ENCODE results near the gene LYRM4.
"Not testable (repeated sequence)": the region's sequence is repeated elsewhere in the genome, so short reads cannot be mapped to it uniquely, and the experiment has no call there.

The LYRM4 gene

GRCh38 chr6:5081182-5081581, 179.6 kb downstream of the LYRM4 start:
- no peak for DNase-seq (ENCODE audit: low read depth)

DNA sequence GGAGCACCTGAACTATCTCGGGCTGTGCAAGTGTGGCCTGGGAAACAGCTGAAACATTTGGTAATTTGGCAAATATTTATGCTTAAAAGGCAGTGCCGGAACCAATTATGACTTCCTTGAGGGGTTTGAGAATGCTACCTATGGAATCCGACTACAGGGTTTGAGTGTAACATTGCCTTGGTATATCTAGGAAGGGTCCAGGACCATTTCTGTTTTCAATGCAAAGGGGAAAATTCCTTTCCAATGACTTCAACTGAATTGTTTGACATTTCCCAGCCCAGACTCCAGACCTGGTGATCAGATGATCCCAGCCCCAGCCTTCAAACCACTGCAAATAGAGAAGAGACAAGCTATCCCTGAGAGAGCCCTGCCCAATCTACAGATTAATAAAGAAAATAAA, 180.2 kb downstream of the LYRM4 start:
- no peak for DNase-seq (ENCODE audit: low read depth)

- no peak for DNase-seq (ENCODE audit: low read depth)
Observed at GRCh38 chr6:5079692-5080091, 181.1 kb downstream of the LYRM4 start.

DNA sequence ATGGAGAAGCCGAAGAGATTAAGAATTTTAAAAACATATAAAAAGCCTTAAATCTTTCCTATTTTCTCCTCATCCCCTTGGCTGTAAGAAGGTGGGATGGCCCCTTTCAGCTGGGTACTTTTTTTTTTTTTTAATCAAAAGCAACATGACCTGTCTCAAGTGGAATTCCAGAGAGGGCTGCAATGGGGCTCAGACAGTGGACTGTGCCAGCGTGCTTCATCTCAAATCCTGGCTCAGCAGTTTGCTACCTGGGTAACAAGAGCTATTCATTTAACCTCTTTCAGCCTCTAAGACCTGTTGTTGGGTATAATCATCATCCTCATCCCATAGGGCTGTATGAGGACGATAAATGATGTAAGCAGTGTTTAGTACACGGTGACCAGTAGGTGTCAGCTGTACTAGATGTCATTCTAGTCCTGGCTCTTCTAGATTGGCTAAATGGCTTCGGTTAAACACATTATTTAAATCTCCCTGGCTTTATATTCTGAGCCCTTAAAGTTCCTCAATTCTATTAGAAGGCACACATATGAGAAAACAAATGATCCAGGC, 182.6 kb downstream of the LYRM4 start:
- DNase-seq (ENCODE audit: low read depth): no peak

- no peak for DNase-seq (ENCODE audit: low read depth)
Observed at GRCh38 chr6:5076931-5077330, 183.8 kb downstream of the LYRM4 start.

- no peak for DNase-seq (ENCODE audit: low read depth)
Observed at GRCh38 chr6:5073992-5074391, 186.8 kb downstream of the LYRM4 start.

- no peak for DNase-seq (ENCODE audit: low read depth)
Observed at GRCh38 chr6:5072440-5072839, 188.3 kb downstream of the LYRM4 start.

DNA sequence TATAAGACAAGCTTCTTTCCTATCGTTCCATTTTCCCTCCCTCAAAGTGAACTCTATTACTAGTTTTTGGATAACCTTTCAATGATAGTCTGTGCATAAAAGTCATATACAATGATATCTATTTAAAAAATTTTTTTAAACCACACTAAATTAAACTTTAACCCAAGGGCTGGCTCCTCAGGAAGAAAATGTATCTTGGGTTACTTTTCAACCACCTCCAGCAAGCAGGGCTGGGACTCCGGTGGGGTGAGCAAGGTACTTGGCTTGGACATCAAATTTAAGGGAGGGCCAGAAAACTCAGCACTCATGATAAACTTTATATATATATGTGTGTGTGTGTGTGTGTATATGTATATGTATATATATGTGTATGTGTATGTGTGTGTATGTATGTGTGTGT, 189.5 kb downstream of the LYRM4 start:
- no peak for DNase-seq (ENCODE audit: low read depth)

DNA sequence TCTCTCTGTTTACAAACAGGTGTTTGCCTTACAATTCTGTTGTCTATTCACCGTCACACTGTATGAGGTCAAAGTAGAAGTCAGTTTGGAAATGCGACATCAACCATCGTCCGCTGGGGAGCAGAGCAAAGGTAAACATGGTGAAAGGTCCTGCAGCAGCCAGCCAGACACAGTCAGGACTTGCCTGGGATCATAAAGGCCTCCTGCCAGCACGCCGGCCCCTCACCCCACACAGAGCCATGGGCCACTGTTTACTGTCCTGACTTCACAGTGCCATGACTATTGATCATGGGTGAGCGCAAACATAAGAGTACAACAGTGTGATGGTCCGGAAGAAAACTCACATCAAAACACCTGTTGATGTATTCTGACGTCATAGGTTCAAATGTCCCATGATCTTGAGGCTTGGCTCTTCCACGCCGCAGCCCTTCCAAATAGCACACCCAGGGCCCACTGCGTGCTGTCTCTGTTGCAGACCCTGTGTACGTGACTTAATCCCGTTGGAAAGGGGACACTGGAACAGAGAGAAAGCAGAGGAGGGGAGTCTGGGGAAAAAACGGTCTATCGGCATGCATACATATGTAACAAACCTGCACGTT, 192.5 kb downstream of the LYRM4 start:
- DNase-seq (ENCODE audit: low read depth): no peak

DNA sequence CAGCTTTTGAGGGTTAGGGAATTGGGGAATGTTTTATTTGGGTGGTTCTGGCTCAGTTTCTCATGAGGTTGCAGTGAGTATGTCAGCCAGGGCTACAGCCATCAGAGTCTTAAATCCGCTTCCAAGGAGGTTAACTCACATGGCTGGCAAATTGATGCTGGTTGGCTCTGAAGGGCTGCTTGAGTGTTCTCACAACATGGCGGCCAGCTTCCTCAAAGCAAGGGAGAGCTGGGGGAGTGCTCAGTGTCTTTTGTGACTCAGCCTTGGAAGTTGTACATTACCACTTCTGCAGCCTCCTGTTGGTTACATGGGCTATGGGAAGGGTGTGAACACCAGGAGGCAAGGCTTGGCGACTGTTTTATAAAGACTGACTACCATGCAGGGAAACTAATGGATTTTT, 193.4 kb downstream of the LYRM4 start:
- no peak for DNase-seq (ENCODE audit: low read depth)

DNA sequence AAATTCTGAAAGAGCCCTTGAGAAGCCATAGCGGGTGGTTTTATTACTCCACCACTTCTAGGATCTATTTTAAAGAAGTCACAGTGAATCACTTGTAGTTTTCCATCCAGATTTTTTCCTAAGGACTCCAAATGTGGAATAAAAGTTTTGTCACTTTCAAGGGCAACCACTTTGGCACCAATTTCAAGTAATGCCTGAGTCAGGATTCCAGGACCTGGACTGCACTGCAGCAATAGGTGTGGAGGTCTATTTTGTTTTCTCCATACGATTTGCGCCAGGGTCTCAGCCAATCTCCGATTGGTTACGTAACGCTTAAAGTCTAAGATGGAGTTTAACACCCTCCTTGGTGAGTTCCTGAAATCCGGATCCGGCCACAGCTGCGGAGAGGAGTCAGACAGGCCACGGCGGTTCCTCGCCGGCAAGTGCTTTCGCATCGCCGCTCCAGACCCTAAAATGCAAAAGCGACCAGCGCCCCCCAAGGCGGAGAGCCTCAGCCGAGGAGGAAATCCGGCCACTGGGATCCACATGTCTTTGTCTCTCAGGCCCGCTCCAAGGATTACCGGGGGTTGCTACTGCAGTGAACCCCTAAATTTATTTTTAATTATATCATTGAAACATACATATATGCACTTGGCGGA, 194.2 kb downstream of the LYRM4 start:
- DNase-seq (ENCODE audit: low read depth): no peak

DNA sequence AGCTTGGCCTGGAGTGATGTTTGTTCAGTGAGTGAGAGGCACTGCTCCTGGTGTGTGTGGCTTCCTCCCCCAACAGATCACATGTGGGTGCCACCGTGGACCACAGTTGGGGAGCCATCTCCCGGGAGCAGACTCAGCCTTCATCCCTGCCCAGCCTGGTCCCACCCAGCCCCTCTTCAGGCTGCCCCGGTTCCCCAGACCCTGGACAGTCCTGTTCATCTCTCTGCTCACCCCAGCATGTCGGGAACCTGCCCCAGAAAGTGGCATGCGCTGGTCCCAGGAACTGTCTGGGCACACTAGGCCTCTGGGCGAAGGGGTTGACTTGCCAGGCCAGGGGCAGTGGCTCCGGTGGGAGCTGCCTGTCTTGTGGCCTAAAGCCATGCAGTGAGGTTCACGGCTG, 197.1 kb downstream of the LYRM4 start:
- DNase-seq (ENCODE audit: low read depth): no peak

DNA sequence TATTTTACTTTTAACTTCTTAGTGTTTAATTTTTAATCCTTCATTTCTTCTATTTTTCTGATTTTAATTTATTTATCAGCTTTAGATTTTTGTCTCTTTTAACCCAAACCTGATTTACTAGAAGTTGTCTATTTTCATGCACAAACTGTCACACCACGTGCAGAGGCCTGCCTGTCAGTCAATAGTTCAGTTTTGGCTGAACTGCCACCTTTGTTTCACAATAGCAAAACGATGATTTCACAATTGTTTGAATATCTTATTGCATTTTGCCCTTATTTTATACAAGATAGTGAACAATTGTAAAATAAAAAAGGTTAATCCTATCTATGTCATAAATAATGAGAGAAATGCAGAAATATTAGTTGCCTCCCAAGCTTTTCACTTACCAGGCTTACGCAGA, 199.6 kb downstream of the LYRM4 start:
- DNase-seq (ENCODE audit: low read depth): no peak

DNA sequence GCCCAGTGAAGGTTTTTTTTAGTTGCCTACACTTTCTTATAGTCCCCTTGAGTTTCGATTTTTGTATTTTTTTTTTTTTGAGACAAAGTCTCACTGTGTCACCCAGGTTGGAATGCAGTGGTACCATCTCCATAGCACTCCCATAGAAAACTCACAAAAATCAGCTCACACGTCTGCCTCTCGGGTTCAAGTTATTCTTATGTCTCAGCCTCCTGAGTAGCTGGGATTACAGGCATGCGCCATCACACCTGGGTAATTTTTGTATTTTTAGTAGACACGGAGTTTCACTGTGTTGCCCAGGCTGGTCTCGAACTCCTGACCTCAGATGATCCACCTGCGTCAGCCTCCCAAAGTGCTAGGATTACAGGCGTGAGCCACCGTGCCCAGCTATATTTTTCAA, 200.3 kb downstream of the LYRM4 start:
- DNase-seq (ENCODE audit: low read depth): not testable (repeated sequence)

DNA sequence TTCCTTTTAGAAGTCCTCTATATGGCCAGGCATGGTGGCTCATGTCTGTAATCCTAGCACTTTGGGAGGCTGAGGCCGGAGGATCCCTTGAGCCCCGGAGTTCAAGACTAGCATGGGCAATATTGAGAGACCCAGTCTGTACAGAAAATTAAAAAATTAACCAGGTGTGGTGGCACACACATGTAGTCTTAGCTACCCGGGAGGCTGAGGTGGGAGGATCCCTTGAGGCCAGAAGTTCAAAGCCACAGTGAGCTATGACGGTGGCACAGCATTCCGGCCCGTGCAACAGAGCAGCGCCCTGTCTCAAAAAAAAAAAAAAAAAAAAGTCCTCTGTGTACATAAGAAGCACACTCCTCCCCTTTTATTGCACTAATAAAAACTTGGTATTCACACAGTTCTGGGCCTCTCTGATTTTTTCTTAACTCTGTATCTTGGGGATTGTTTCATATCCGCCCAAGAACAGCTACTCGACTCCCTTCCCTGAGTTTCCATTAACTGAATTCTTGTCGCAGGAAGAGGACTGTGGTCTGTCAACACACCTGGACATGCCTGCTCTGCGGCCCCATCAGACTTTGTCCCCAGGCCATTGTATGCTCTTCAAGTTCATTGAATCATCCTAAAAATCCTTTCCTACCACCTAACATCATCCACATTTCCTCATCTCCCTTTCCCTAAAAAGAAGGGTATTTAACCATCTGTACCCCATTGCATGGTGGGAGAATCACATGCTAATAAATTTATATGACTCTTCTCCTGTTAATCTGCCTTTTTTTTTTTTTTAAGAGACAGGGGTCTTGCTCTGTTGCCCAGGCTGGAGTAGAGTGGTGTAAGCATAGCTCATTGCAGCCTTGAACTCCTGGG, 201.5 kb downstream of the LYRM4 start:
- DNase-seq (ENCODE audit: low read depth): no peak
